ENCODE results near the gene PRDM2.
A peak's percentile ranks its signal among the peaks of the same experiment; 100 is the strongest.

The PRDM2 gene

DNA sequence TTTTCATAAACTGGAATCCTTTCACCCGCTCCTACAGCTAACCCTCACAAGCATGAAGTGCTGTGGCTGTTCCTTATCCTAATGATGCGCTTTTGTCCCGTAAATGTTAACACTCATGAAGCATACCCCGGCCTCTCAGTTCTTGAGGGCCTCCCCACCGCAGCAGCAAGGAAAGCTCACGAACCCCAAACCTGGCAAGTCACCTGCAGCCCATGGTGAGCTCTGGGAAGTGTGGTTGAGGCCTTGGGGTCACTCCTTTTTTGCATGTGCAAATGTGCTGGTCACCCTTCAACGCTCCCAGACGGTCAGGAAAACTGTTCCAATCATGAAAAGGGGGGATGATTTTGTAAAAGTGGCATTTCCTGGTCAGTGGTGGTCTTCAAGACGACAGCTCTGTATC is 124.6 kb downstream of the PRDM2 start:
- H3K36me3 ChIP-seq (ENCODE audit: insufficient read depth, low read length): peaks cover 5% of the 10 kb centered on the region; the same call in 1 of the 2 replicates
- H3K4me2 ChIP-seq (ENCODE audit: low read length): no peak overlapping the region
- no peaks in the 10 kb centered on the region for H4K20me1 ChIP-seq (ENCODE audit: insufficient read depth, low read length)
- H3K79me2 ChIP-seq (ENCODE audit: insufficient read depth, low read length): no peaks in the 10 kb centered on the region
- H3F3A ChIP-seq (ENCODE audit: insufficient read depth, low read length): no peaks in the 10 kb centered on the region
- H3K9me3 ChIP-seq (ENCODE audit: low read length): no peaks in the 10 kb centered on the region
- no peaks in the 10 kb centered on the region for H3K27me3 ChIP-seq (ENCODE audit: insufficient read depth, low read length)
- no peak overlapping the region for H2AFZ ChIP-seq (ENCODE audit: low read length)
- no peak overlapping the region for H3K9ac ChIP-seq (ENCODE audit: low read length)
- H3K27ac ChIP-seq (ENCODE audit: low read depth, low read length, poor library complexity, severe bottlenecking): no peak overlapping the region
- H3K9me2 ChIP-seq (ENCODE audit: low read depth, low read length): no peaks in the 10 kb centered on the region
- no peak overlapping the region for H3K4me3 ChIP-seq (ENCODE audit: low read depth, low read length, poor library complexity, severe bottlenecking)
- peaks cover 5% of the 10 kb centered on the region for H3K4me1 ChIP-seq (ENCODE audit: insufficient read depth, low read length, severe bottlenecking)
- no peak for TF ChIP-seq EZH2 (IDR thresholded peaks at IDR 0.05; ENCODE audit: borderline replicate concordance, low read length)
- TF ChIP-seq, protein P1, sequence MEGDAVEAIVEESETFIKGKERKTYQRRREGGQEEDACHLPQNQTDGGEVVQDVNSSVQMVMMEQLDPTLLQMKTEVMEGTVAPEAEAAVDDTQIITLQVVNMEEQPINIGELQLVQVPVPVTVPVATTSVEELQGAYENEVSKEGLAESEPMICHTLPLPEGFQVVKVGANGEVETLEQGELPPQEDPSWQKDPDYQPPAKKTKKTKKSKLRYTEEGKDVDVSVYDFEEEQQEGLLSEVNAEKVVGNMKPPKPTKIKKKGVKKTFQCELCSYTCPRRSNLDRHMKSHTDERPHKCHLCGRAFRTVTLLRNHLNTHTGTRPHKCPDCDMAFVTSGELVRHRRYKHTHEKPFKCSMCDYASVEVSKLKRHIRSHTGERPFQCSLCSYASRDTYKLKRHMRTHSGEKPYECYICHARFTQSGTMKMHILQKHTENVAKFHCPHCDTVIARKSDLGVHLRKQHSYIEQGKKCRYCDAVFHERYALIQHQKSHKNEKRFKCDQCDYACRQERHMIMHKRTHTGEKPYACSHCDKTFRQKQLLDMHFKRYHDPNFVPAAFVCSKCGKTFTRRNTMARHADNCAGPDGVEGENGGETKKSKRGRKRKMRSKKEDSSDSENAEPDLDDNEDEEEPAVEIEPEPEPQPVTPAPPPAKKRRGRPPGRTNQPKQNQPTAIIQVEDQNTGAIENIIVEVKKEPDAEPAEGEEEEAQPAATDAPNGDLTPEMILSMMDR (IDR thresholded peaks at IDR 0.05; ENCODE audit: low read length): no peak

DNA sequence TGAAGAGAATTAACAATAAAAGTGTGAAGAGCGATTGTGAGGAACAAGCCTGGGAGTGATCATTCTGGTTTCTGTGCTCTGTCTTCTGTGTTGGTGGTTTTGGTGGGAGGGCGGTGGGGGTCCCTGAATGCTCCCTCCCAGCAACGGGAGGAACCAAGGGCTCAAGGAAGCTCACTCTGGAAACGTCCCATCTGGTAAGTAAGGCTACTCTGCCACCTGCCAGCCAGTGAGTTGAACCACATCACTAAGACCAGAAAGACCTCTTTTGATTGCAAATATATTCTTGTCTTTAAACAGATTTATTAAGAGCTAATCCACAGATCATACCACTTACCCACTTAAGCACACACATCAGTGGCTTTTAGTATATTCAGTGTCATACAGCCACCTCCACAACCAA is 125.0 kb downstream of the PRDM2 start:
- no peak overlapping the region for H2AFZ ChIP-seq (ENCODE audit: low read length)
- H3K9me3 ChIP-seq (ENCODE audit: low read length): no peaks in the 10 kb centered on the region
- no peak overlapping the region for H3K4me3 ChIP-seq (ENCODE audit: low read depth, low read length, poor library complexity, severe bottlenecking)
- H3K9ac ChIP-seq (ENCODE audit: low read length): no peak overlapping the region
- peaks cover 5% of the 10 kb centered on the region; the same call in 1 of the 2 replicates for H3K36me3 ChIP-seq (ENCODE audit: insufficient read depth, low read length)
- H3K4me1 ChIP-seq (ENCODE audit: insufficient read depth, low read length, severe bottlenecking): peaks cover 5% of the 10 kb centered on the region
- no peaks in the 10 kb centered on the region for H3K79me2 ChIP-seq (ENCODE audit: insufficient read depth, low read length)
- TF ChIP-seq, protein P1 (IDR thresholded peaks at IDR 0.05; ENCODE audit: low read length): peak; percentile 13; the same call in 1 of the 2 replicates
- TF ChIP-seq EZH2 (IDR thresholded peaks at IDR 0.05; ENCODE audit: borderline replicate concordance, low read length): no peak
- no peak overlapping the region for H3K4me2 ChIP-seq (ENCODE audit: low read length)
- H3F3A ChIP-seq (ENCODE audit: insufficient read depth, low read length): no peaks in the 10 kb centered on the region
- H3K27ac ChIP-seq (ENCODE audit: low read depth, low read length, poor library complexity, severe bottlenecking): no peak overlapping the region
- H3K9me2 ChIP-seq (ENCODE audit: low read depth, low read length): no peaks in the 10 kb centered on the region
- no peaks in the 10 kb centered on the region for H3K27me3 ChIP-seq (ENCODE audit: insufficient read depth, low read length)
- no peaks in the 10 kb centered on the region for H4K20me1 ChIP-seq (ENCODE audit: insufficient read depth, low read length)

DNA sequence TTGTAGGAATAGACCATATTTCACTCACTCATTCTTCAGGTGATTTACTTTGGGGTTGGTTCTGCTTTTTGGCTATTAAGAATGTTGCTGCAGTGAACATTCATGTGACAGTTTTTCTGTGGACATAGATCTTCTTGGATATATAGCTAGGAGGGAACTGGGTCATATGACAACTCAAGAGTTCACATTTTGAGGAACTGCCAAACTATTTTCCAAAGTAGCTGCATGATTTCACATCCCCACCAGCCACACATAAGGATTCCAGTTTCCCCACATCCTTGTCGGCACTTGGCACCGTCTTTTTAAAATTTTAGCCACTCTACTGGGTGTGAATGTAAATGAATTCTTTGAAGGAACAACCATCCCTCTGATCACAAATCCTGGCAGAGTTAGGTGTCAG is 126.0 kb downstream of the PRDM2 start:
- TF ChIP-seq, protein P1 (IDR thresholded peaks at IDR 0.05; ENCODE audit: low read length): no peak
- no peak for TF ChIP-seq EZH2 (IDR thresholded peaks at IDR 0.05; ENCODE audit: borderline replicate concordance, low read length)
- Histone ChIP-seq H3K9me3 (ENCODE audit: low read length) (no peaks in the 10 kb centered on the region), H3K9me2 (ENCODE audit: low read depth, low read length) (no peaks in the 10 kb centered on the region), H3F3A (ENCODE audit: insufficient read depth, low read length) (no peaks in the 10 kb centered on the region), H3K79me2 (ENCODE audit: insufficient read depth, low read length) (no peaks in the 10 kb centered on the region), H3K4me1 (ENCODE audit: insufficient read depth, low read length, severe bottlenecking) (peaks cover 5% of the 10 kb centered on the region), H3K4me2 (ENCODE audit: low read length) (no peak overlapping the region), H3K4me3 (ENCODE audit: low read depth, low read length, poor library complexity, severe bottlenecking) (no peak overlapping the region), H3K27ac (ENCODE audit: low read depth, low read length, poor library complexity, severe bottlenecking) (no peak overlapping the region), H3K9ac (ENCODE audit: low read length) (no peak overlapping the region), H2AFZ (ENCODE audit: low read length) (no peak overlapping the region), H4K20me1 (ENCODE audit: insufficient read depth, low read length) (no peaks in the 10 kb centered on the region), H3K27me3 (ENCODE audit: insufficient read depth, low read length) (no peaks in the 10 kb centered on the region), H3K36me3 (ENCODE audit: insufficient read depth, low read length) (peaks cover 5% of the 10 kb centered on the region; the same call in 1 of the 2 replicates)

Data from OCI-LY1 (cell line).